HG03521 (cell line): ENCODE data around the gene PTPRE.
"Not testable (repeated sequence)": the region's sequence is repeated elsewhere in the genome, so short reads cannot be mapped to it uniquely, and the experiment has no call there.

Experiments
- ATAC-seq: cut with Tn5 transposase; IDR thresholded peaks from one replicate; pipeline ENCODE4 v1.9.1; 2021; ENCODE audit warnings: mild to moderate bottlenecking, moderate library complexity; ENCODE audit not compliant: unreplicated experiment

PTPRE gene

GRCh38 chr10:127977357-127978009 is 70.6 kb downstream of the PTPRE start:
- no peak for ATAC-seq

- no peak for ATAC-seq
Observed at GRCh38 chr10:127978481-127978880, 71.6 kb downstream of the PTPRE start.

GRCh38 chr10:127979045-127979444 is 72.1 kb downstream of the PTPRE start:
- ATAC-seq, result no peak

GRCh38 chr10:127979566-127979965 is 72.7 kb downstream of the PTPRE start:
- no peak for ATAC-seq

GRCh38 chr10:127980898-127981297 is 74.0 kb downstream of the PTPRE start:
- no peak for ATAC-seq

- ATAC-seq, result no peak
Observed at GRCh38 chr10:127982601-127983000, 75.7 kb downstream of the PTPRE start.

- no peak for ATAC-seq
Observed at GRCh38 chr10:127983344-127984100, 76.6 kb downstream of the PTPRE start.

GRCh38 chr10:127984945-127985344 is 78.0 kb downstream of the PTPRE start:
- no peak for ATAC-seq

- no peak for ATAC-seq
Observed at GRCh38 chr10:127986531-127987466, 79.9 kb downstream of the PTPRE start.

- no peak for ATAC-seq
Observed at GRCh38 chr10:127987467-127988380, 80.8 kb downstream of the PTPRE start.

- no peak for ATAC-seq
Observed at GRCh38 chr10:127989481-127990012, 82.6 kb downstream of the PTPRE start.

GRCh38 chr10:127990132-127990788 is 83.4 kb downstream of the PTPRE start:
- ATAC-seq, result not testable (repeated sequence)

GRCh38 chr10:127990846-127991542 is 84.1 kb downstream of the PTPRE start:
- no peak for ATAC-seq

- ATAC-seq, result no peak
Observed at GRCh38 chr10:127991543-127992255, 84.8 kb downstream of the PTPRE start.

- no peak for ATAC-seq
Observed at GRCh38 chr10:127992376-127992775, 85.5 kb downstream of the PTPRE start.

GRCh38 chr10:127993056-127993690 is 86.3 kb downstream of the PTPRE start:
- no peak for ATAC-seq

GRCh38 chr10:127995939-127996338 is 89.0 kb downstream of the PTPRE start:
- ATAC-seq, result no peak

- no peak for ATAC-seq
Observed at GRCh38 chr10:127996586-127996985, 89.7 kb downstream of the PTPRE start.
